DND-41 (cell line): ENCODE measurements around the gene LHX4.

Experiments used
- EZH2 ChIP-seq: IDR thresholded peaks from 3 replicates; pipeline ENCODE4 v1.6.1; 2012; ENCODE audit warnings: borderline replicate concordance, low read depth, mild to moderate bottlenecking, moderate library complexity, low read length, inconsistent platforms; ENCODE audit not compliant: severe bottlenecking
- TF ChIP-seq, protein P1 (sequence below): IDR thresholded peaks from 2 replicates; pipeline ENCODE4 v1.5.1; 2012; ENCODE audit warnings: borderline replicate concordance, low read length, moderate library complexity, mild to moderate bottlenecking; ENCODE audit not compliant: poor library complexity, severe bottlenecking; ENCODE audit errors: extremely low read depth

DNA sequence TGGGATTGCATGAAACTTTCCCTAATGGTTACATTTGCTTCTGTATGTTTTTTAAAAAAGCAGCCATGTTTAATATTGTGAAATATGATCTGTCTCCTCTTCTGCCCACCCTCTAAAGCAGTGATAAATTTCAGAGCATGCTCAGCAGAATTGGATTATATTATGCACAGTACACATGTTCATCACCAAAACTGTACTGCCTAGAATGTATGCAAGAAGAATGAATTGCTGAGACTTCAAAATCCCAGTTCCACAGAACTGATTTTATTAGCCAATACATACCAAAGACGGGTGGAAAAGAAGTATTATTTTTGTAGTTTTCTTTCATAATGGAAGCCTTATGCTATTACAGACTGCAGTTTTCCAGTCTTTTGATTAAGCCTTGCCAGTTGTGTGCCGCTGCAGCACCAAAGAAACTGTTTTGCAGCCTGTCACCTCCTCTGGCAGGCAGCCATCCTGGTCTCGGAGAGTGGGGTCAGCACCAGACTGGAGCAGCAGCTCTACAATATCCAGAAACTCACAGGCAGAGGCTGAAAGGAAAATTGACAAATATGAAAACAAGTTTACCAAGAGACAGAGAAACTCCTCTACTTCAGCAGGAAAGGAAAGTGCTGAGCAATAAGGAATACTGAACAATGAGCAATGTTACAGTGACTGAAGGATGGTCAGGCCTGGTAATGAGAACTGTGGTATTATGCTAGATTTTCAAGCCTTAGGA lies 58.1 kb downstream of the LHX4 start:
- TF ChIP-seq, protein P1, sequence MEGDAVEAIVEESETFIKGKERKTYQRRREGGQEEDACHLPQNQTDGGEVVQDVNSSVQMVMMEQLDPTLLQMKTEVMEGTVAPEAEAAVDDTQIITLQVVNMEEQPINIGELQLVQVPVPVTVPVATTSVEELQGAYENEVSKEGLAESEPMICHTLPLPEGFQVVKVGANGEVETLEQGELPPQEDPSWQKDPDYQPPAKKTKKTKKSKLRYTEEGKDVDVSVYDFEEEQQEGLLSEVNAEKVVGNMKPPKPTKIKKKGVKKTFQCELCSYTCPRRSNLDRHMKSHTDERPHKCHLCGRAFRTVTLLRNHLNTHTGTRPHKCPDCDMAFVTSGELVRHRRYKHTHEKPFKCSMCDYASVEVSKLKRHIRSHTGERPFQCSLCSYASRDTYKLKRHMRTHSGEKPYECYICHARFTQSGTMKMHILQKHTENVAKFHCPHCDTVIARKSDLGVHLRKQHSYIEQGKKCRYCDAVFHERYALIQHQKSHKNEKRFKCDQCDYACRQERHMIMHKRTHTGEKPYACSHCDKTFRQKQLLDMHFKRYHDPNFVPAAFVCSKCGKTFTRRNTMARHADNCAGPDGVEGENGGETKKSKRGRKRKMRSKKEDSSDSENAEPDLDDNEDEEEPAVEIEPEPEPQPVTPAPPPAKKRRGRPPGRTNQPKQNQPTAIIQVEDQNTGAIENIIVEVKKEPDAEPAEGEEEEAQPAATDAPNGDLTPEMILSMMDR = no peak
- TF ChIP-seq EZH2 = no peak
